GM19035 (cell line): ENCODE results near the gene MAP7.

Experiments used
- ATAC-seq: cut with Tn5 transposase; IDR thresholded peaks from one replicate; pipeline ENCODE4 v1.9.1; 2021; ENCODE audit not compliant: unreplicated experiment

Gene MAP7

GRCh38 chr6:136533487-136533886, 16.7 kb downstream of the MAP7 start:
- ATAC-seq: no peak

- ATAC-seq: no peak
Observed at GRCh38 chr6:136532030-136532429, 18.2 kb downstream of the MAP7 start.

- ATAC-seq: no peak
Observed at GRCh38 chr6:136529710-136530109, 20.5 kb downstream of the MAP7 start.

- no peak for ATAC-seq
Observed at GRCh38 chr6:136528477-136528876, 21.7 kb downstream of the MAP7 start.

- no peak for ATAC-seq
Observed at GRCh38 chr6:136527831-136528230, 22.4 kb downstream of the MAP7 start.

- ATAC-seq: no peak
Observed at GRCh38 chr6:136526937-136527336, 23.3 kb downstream of the MAP7 start.

- no peak for ATAC-seq
Observed at GRCh38 chr6:136526196-136526930, 23.9 kb downstream of the MAP7 start.

GRCh38 chr6:136525586-136526195, 24.5 kb downstream of the MAP7 start:
- no peak for ATAC-seq

- no peak for ATAC-seq
Observed at GRCh38 chr6:136524936-136525413, 25.2 kb downstream of the MAP7 start.

GRCh38 chr6:136524339-136524935, 25.8 kb downstream of the MAP7 start:
- ATAC-seq: no peak

- no peak for ATAC-seq
Observed at GRCh38 chr6:136523196-136523595, 27.0 kb downstream of the MAP7 start.

GRCh38 chr6:136522636-136523035, 27.6 kb downstream of the MAP7 start:
- no peak for ATAC-seq

- ATAC-seq: no peak
Observed at GRCh38 chr6:136521911-136522310, 28.3 kb downstream of the MAP7 start.

GRCh38 chr6:136521427-136521826, 28.8 kb downstream of the MAP7 start:
- ATAC-seq: no peak

GRCh38 chr6:136520517-136520916, 29.7 kb downstream of the MAP7 start:
- ATAC-seq: no peak

- no peak for ATAC-seq
Observed at GRCh38 chr6:136517582-136517981, 32.6 kb downstream of the MAP7 start.

GRCh38 chr6:136517002-136517401, 33.2 kb downstream of the MAP7 start:
- ATAC-seq: no peak

- no peak for ATAC-seq
Observed at GRCh38 chr6:136514591-136514990, 35.6 kb downstream of the MAP7 start.

- ATAC-seq: no peak
Observed at GRCh38 chr6:136511926-136512325, 38.3 kb downstream of the MAP7 start.

GRCh38 chr6:136511397-136511796, 38.8 kb downstream of the MAP7 start:
- ATAC-seq: no peak

GRCh38 chr6:136510782-136511181, 39.4 kb downstream of the MAP7 start:
- no peak for ATAC-seq

- ATAC-seq: no peak
Observed at GRCh38 chr6:136510299-136510698, 39.9 kb downstream of the MAP7 start.
